ENCODE results near the gene MRLN. TPM values are rescaled to one million over a fixed set of nuclear protein-coding genes. Genes with fewer than 3 reads are reported as not detected.
"Not testable (repeated sequence)": the region's sequence is repeated elsewhere in the genome, so short reads cannot be mapped to it uniquely, and the experiment has no call there.

Gene MRLN
- polyA plus RNA-seq, 1 donor (not counting 4 experiments of a cell fraction or from before 2014, with no cell fraction given): not detected

DNA sequence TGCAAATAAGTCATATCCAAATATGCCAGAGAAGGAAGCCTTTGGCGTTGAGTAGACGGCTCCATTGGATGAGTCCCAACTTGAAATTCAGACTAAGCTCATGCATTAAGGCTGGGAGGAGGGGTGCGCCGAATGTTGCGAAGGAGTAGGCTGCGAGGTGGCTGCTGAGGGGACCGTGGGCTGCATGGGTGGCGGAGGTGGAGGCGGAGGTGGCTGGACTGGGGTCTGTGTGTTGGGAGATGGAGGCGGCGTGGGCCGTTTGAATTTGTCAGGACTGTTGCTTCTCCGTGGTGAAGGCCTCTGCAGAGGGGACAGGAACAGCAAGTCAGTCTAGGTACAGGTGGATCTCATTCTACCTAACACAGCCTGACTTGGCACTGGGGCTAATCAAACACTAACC lies 39.6 kb upstream of the MRLN start:
- Histone ChIP-seq H3K27me3 (ENCODE audit: control insufficient read depth, extremely low read depth, insufficient read depth, low read length) (no peaks in the 10 kb centered on the region), H3K79me2 (ENCODE audit: control insufficient read depth, insufficient read depth, low read length) (no peaks in the 10 kb centered on the region), H3K4me1 (ENCODE audit: control insufficient read depth, extremely low read depth, insufficient read depth, low read length) (no peaks in the 10 kb centered on the region), H3K9me3 (ENCODE audit: control insufficient read depth, low read depth, low read length) (no peaks in the 10 kb centered on the region), H4K20me1 (ENCODE audit: control insufficient read depth, extremely low read depth, insufficient read depth, low read length) (no peaks in the 10 kb centered on the region), H3K27ac (ENCODE audit: control insufficient read depth, insufficient read depth, low read length) (no peak overlapping the region), H2AFZ (ENCODE audit: control insufficient read depth, low read length) (no peak overlapping the region), H3K4me2 (ENCODE audit: control insufficient read depth, extremely low read depth, insufficient read depth, low read depth, low read length) (no peak overlapping the region), H3K9me1 (ENCODE audit: control insufficient read depth, extremely low read depth, insufficient read depth, low read length) (no peaks in the 10 kb centered on the region), H3K36me3 (ENCODE audit: control insufficient read depth in 2 of 2, extremely low read depth in 1 of 2, insufficient read depth in 2 of 2, low read length in 2 of 2) (peaks cover 13 to 14% of the 10 kb centered on the region in 2 experiments), H3K4me3 (ENCODE audit: control insufficient read depth in 2 of 3, extremely low read depth in 1 of 3, insufficient read depth in 2 of 3, low read depth in 1 of 3, low read length in 3 of 3) (no peak overlapping the region), H3K9ac (ENCODE audit: control insufficient read depth, extremely low read depth, insufficient read depth, low read length) (no peak overlapping the region)
- DNase-seq (ENCODE audit: low read depth, low spot score) (no peak), FAIRE-seq (no peak)
- TF ChIP-seq, protein P1, sequence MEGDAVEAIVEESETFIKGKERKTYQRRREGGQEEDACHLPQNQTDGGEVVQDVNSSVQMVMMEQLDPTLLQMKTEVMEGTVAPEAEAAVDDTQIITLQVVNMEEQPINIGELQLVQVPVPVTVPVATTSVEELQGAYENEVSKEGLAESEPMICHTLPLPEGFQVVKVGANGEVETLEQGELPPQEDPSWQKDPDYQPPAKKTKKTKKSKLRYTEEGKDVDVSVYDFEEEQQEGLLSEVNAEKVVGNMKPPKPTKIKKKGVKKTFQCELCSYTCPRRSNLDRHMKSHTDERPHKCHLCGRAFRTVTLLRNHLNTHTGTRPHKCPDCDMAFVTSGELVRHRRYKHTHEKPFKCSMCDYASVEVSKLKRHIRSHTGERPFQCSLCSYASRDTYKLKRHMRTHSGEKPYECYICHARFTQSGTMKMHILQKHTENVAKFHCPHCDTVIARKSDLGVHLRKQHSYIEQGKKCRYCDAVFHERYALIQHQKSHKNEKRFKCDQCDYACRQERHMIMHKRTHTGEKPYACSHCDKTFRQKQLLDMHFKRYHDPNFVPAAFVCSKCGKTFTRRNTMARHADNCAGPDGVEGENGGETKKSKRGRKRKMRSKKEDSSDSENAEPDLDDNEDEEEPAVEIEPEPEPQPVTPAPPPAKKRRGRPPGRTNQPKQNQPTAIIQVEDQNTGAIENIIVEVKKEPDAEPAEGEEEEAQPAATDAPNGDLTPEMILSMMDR (optimal IDR thresholded peaks at IDR 0.05 in 1 of 3, IDR thresholded peaks at IDR 0.05 in 1 of 3, conservative IDR thresholded peaks at IDR 0.05 in 1 of 3; ENCODE audit: extremely low read depth in 1 of 3, insufficient read depth in 2 of 3, low read length in 3 of 3): no peak
- TF ChIP-seq EZH2 (IDR thresholded peaks at IDR 0.05; ENCODE audit: low read length): no peak
- dilution Hi-C loops (cut with MboI; ENCODE audit: extremely low pct_ligation_motif_present, low sequenced_read_pairs): no loop called here

DNA sequence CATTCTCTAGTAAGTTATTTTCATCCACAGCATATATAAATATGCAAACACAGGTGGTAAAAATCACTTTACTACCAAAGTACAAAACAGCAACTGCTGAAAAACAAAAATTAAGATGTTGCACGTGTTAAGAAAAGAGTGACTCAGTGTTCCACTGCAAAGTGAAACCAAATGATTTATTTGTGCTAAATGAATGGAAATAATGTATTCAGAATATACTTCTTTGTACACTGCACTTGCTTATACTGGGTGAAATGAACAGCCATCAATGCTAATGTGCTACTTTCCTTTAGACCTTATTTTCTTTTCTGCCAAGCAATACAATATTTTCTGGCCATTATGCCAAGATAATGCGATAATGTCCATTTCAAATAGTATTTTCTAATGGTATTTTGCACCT lies 38.3 kb upstream of the MRLN start:
- no peaks in the 10 kb centered on the region for H3K27me3 ChIP-seq (ENCODE audit: control insufficient read depth, extremely low read depth, insufficient read depth, low read length)
- TF ChIP-seq EZH2 (IDR thresholded peaks at IDR 0.05; ENCODE audit: low read length): no peak
- TF ChIP-seq, protein P1 (optimal IDR thresholded peaks at IDR 0.05 in 1 of 3, IDR thresholded peaks at IDR 0.05 in 1 of 3, conservative IDR thresholded peaks at IDR 0.05 in 1 of 3; ENCODE audit: extremely low read depth in 1 of 3, insufficient read depth in 2 of 3, low read length in 3 of 3): no peak
- dilution Hi-C loops (cut with MboI; ENCODE audit: extremely low pct_ligation_motif_present, low sequenced_read_pairs): no loop called here
- no peaks in the 10 kb centered on the region for H3K9me1 ChIP-seq (ENCODE audit: control insufficient read depth, extremely low read depth, insufficient read depth, low read length)
- no peak overlapping the region for H2AFZ ChIP-seq (ENCODE audit: control insufficient read depth, low read length)
- H3K27ac ChIP-seq (ENCODE audit: control insufficient read depth, insufficient read depth, low read length): no peak overlapping the region
- no peaks in the 10 kb centered on the region for H4K20me1 ChIP-seq (ENCODE audit: control insufficient read depth, extremely low read depth, insufficient read depth, low read length)
- FAIRE-seq (no peak), DNase-seq (ENCODE audit: low read depth, low spot score) (no peak)
- no peak overlapping the region for H3K4me2 ChIP-seq (ENCODE audit: control insufficient read depth, extremely low read depth, insufficient read depth, low read depth, low read length)
- H3K79me2 ChIP-seq (ENCODE audit: control insufficient read depth, insufficient read depth, low read length): no peaks in the 10 kb centered on the region
- H3K9me3 ChIP-seq (ENCODE audit: control insufficient read depth, low read depth, low read length): no peaks in the 10 kb centered on the region
- H3K4me3 ChIP-seq (ENCODE audit: control insufficient read depth in 2 of 3, extremely low read depth in 1 of 3, insufficient read depth in 2 of 3, low read depth in 1 of 3, low read length in 3 of 3): no peak overlapping the region
- peaks cover 10 to 14% of the 10 kb centered on the region in 2 experiments for H3K36me3 ChIP-seq (ENCODE audit: control insufficient read depth in 2 of 2, extremely low read depth in 1 of 2, insufficient read depth in 2 of 2, low read length in 2 of 2)
- H3K4me1 ChIP-seq (ENCODE audit: control insufficient read depth, extremely low read depth, insufficient read depth, low read length): no peaks in the 10 kb centered on the region
- no peak overlapping the region for H3K9ac ChIP-seq (ENCODE audit: control insufficient read depth, extremely low read depth, insufficient read depth, low read length)

DNA sequence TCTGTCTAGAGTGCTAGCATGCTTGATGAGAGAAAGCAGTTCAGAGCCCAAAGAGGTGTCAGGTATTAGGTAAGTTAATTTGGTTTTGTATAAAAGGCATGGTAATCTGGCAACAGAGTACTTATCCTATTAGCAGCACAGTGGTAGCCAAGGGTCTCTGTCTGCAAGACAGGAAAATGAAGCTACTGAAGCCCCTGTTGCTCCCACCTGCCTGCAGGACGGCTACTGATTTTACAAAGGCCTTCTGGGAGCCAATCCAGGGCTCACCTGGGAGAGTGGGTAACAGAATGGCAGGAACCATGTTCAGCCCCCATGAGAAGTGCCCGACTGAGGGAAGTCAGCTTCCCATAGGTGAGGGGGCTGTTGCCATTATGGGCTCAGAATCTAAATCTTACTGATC lies 36.8 kb upstream of the MRLN start:
- H2AFZ ChIP-seq (ENCODE audit: control insufficient read depth, low read length); DNase-seq (ENCODE audit: low read depth, low spot score); H3K4me2 ChIP-seq (ENCODE audit: control insufficient read depth, extremely low read depth, insufficient read depth, low read depth, low read length); H3K9me3 ChIP-seq (ENCODE audit: control insufficient read depth, low read depth, low read length); H4K20me1 ChIP-seq (ENCODE audit: control insufficient read depth, extremely low read depth, insufficient read depth, low read length); H3K9ac ChIP-seq (ENCODE audit: control insufficient read depth, extremely low read depth, insufficient read depth, low read length); H3K4me3 ChIP-seq (ENCODE audit: control insufficient read depth in 2 of 3, extremely low read depth in 1 of 3, insufficient read depth in 2 of 3, low read depth in 1 of 3, low read length in 3 of 3); H3K4me1 ChIP-seq (ENCODE audit: control insufficient read depth, extremely low read depth, insufficient read depth, low read length); H3K27me3 ChIP-seq (ENCODE audit: control insufficient read depth, extremely low read depth, insufficient read depth, low read length); dilution Hi-C loops (cut with MboI; ENCODE audit: extremely low pct_ligation_motif_present, low sequenced_read_pairs); H3K9me1 ChIP-seq (ENCODE audit: control insufficient read depth, extremely low read depth, insufficient read depth, low read length); H3K79me2 ChIP-seq (ENCODE audit: control insufficient read depth, insufficient read depth, low read length); H3K27ac ChIP-seq (ENCODE audit: control insufficient read depth, insufficient read depth, low read length): not testable (repeated sequence)
- peaks cover 10 to 14% of the 10 kb centered on the region in 2 experiments for H3K36me3 ChIP-seq (ENCODE audit: control insufficient read depth in 2 of 2, extremely low read depth in 1 of 2, insufficient read depth in 2 of 2, low read length in 2 of 2)
- FAIRE-seq: peak; percentile 72

DNA sequence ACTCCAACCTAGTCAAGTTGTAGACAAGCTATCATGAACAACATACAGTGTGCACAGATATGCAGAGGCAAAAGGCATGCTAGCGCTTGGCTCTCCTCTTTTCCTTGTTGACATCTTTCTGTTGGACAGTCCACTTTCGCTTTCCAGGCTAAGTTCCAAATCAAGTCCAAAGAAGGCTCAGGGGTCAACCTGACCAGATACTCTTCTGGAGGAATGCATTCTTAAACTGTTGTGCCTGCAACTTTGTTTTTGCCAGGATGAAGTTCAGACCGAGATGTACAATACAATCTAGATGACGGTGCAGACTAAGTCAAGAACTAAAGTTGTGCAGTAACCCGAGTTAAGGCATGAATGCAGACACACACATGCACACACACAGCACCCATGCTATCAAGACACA lies 35.7 kb upstream of the MRLN start:
- H2AFZ ChIP-seq (ENCODE audit: control insufficient read depth, low read length); DNase-seq (ENCODE audit: low read depth, low spot score); H3K79me2 ChIP-seq (ENCODE audit: control insufficient read depth, insufficient read depth, low read length); H3K9ac ChIP-seq (ENCODE audit: control insufficient read depth, extremely low read depth, insufficient read depth, low read length); H3K27ac ChIP-seq (ENCODE audit: control insufficient read depth, insufficient read depth, low read length); H4K20me1 ChIP-seq (ENCODE audit: control insufficient read depth, extremely low read depth, insufficient read depth, low read length); H3K27me3 ChIP-seq (ENCODE audit: control insufficient read depth, extremely low read depth, insufficient read depth, low read length); H3K4me3 ChIP-seq (ENCODE audit: control insufficient read depth in 2 of 3, extremely low read depth in 1 of 3, insufficient read depth in 2 of 3, low read depth in 1 of 3, low read length in 3 of 3); H3K9me3 ChIP-seq (ENCODE audit: control insufficient read depth, low read depth, low read length); dilution Hi-C loops (cut with MboI; ENCODE audit: extremely low pct_ligation_motif_present, low sequenced_read_pairs); H3K9me1 ChIP-seq (ENCODE audit: control insufficient read depth, extremely low read depth, insufficient read depth, low read length); H3K4me2 ChIP-seq (ENCODE audit: control insufficient read depth, extremely low read depth, insufficient read depth, low read depth, low read length); H3K4me1 ChIP-seq (ENCODE audit: control insufficient read depth, extremely low read depth, insufficient read depth, low read length): not testable (repeated sequence)
- peaks cover 10 to 13% of the 10 kb centered on the region in 2 experiments for H3K36me3 ChIP-seq (ENCODE audit: control insufficient read depth in 2 of 2, extremely low read depth in 1 of 2, insufficient read depth in 2 of 2, low read length in 2 of 2)
- FAIRE-seq: peak; percentile 75
